ENCODE data around the gene GRWD1. TPM values are rescaled to one million over a fixed set of nuclear protein-coding genes. Genes with fewer than 3 reads are reported as not detected.
"Not testable (repeated sequence)": the region's sequence is repeated elsewhere in the genome, so short reads cannot be mapped to it uniquely, and the experiment has no call there.

GRWD1 gene
- total RNA-seq, 6 donors from 2014 or later = 10.5 to 44.1 (median 31.6) TPM

DNA sequence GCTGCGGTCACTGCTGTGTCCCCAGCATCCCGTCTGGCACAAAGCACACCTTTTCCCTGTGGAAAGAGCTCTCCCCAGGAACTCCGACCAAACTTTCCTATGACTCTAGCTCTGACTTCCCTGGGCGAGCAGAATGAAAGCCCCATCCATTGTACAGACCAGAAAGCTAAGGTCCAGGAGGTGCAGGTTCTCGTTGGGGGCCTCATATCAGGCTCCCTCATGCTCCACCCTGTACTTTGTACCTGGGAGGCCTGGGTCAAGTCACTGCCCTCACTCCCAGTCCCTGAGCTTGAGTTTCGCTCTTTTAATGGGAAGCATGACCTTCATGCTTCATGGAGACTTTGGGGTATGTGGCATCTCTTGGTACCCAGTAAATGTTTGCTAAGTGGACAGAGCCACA, 41.8 kb downstream of the GRWD1 start:
- TF ChIP-seq POLR2AphosphoS5 (IDR thresholded peaks at IDR 0.05) = no peak
- TF ChIP-seq POLR2A (IDR thresholded peaks at IDR 0.05) = no peak
- TF ChIP-seq EP300 (IDR thresholded peaks at IDR 0.05) = no peak
- TF ChIP-seq, protein P1, sequence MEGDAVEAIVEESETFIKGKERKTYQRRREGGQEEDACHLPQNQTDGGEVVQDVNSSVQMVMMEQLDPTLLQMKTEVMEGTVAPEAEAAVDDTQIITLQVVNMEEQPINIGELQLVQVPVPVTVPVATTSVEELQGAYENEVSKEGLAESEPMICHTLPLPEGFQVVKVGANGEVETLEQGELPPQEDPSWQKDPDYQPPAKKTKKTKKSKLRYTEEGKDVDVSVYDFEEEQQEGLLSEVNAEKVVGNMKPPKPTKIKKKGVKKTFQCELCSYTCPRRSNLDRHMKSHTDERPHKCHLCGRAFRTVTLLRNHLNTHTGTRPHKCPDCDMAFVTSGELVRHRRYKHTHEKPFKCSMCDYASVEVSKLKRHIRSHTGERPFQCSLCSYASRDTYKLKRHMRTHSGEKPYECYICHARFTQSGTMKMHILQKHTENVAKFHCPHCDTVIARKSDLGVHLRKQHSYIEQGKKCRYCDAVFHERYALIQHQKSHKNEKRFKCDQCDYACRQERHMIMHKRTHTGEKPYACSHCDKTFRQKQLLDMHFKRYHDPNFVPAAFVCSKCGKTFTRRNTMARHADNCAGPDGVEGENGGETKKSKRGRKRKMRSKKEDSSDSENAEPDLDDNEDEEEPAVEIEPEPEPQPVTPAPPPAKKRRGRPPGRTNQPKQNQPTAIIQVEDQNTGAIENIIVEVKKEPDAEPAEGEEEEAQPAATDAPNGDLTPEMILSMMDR (IDR thresholded peaks at IDR 0.05) = no peak
- Histone ChIP-seq H3K36me3 (no peaks in the 10 kb centered on the region), H3K4me3 (no peak overlapping the region), H3K27ac (no peak overlapping the region), H3K4me1 (peaks cover 13 to 43% (median 26%) of the 10 kb centered on the region in 4 donors), H3K27me3 (peaks cover 0 to 9% (median 0%) of the 10 kb centered on the region in 4 donors), H3K9me3 (no peaks in the 10 kb centered on the region)
- no peak for ATAC-seq (ENCODE audit: low FRiP score in 2 of 2)
- DNase-seq = no peak
- WGBS, 2 donors = 81 to 88% methylated on average over 6 of the region's 6 CpGs

DNA sequence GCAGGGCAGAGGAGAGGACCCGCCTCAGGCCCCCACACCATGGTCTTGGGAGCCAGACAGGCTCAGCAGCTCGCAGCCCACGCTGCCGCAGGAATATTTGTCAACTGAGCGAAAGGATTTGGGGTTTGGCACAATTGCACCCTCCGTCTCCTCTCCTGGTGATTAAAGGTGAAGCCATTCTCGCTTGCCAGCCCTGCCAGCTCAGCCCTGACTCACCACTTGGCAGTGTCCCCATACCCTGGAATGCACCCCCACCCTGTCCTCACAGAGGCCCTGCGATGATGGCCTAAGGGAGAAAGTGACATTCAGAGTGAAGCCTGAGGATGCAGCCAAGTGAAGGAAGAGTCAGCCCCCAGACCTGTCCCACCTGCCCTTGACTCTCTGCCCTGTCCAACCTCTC, 42.2 kb downstream of the GRWD1 start:
- no peaks in the 10 kb centered on the region for H3K36me3 ChIP-seq
- H3K9me3 ChIP-seq = no peaks in the 10 kb centered on the region
- H3K4me1 ChIP-seq = peaks cover 13 to 44% (median 28%) of the 10 kb centered on the region in 4 donors
- H3K4me3 ChIP-seq = no peak overlapping the region
- DNase-seq (peak in 1 of 2 donors; percentile 84), ATAC-seq (ENCODE audit: low FRiP score in 2 of 2) (peak in 1 of 2 donors; percentile 47)
- no peak for TF ChIP-seq EP300 (IDR thresholded peaks at IDR 0.05)
- peaks cover 0 to 9% (median 0%) of the 10 kb centered on the region in 4 donors for H3K27me3 ChIP-seq
- WGBS, 2 donors = 50 to 66% methylated on average over 2 to 8 of the region's 8 CpGs
- H3K27ac ChIP-seq = no peak overlapping the region

DNA sequence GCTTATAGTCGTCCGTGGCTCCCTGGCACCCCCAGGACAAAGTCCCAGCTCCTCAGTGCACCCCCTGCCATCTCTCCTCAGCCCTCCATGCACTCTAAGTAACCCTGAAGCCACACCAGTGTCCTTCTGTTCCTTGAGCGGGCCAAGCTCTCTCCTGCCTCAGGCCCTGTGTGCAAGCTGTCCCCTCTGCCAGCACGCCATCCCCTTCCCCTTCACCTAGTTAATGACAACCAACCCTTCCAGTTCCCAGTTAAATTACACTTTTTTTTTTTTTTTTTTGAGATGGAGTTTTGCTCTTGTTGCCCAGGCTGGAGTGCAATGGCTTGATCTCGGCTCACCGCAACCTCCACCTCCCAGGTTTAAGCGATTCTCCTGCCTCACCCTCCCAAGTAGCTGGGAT, 42.7 kb downstream of the GRWD1 start:
- not testable (repeated sequence) for ATAC-seq (ENCODE audit: low FRiP score in 2 of 2); H3K4me3 ChIP-seq; H3K36me3 ChIP-seq; H3K27me3 ChIP-seq; DNase-seq; H3K9me3 ChIP-seq; H3K27ac ChIP-seq
- H3K4me1 ChIP-seq = peaks cover 13 to 44% (median 28%) of the 10 kb centered on the region in 4 donors
- WGBS, 2 donors = 84 to 90% methylated on average over 7 of the region's 7 CpGs

DNA sequence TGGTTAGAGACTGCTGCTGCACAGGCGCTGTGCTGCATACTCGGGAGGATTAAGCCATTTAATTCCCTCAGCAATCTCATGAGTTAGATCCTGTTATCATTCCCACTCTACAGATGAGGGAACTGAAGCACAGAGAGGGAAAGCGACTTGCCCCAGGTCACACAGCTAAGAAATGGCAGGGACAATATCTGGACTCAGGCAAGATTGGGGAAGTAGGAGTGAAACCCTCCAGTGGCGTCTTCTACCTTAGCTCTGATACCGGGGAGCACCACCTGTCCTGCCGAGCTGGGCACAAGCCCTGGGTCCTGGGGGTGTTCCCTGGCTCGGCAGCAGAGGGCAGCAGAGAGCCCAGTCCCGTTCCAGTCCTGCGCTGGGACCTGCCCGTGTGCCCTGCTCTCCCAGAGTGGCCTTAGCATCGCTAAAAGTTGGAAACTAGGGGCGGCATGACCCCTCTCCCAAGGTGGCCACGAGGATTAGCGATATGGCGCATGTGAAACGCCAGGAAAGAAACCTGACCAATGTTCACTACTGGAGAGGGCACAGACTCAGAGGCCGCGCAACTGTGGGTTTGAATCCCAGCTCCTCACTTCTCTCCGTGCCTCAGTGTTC, 43.9 kb downstream of the GRWD1 start:
- TF ChIP-seq, protein P1 (IDR thresholded peaks at IDR 0.05) = peak; percentile 90 to 95 (median 92)
- TF ChIP-seq POLR2A (IDR thresholded peaks at IDR 0.05) = no peak
- peak in 1 of 2 donors; percentile 56 for ATAC-seq (ENCODE audit: low FRiP score in 2 of 2)

DNA sequence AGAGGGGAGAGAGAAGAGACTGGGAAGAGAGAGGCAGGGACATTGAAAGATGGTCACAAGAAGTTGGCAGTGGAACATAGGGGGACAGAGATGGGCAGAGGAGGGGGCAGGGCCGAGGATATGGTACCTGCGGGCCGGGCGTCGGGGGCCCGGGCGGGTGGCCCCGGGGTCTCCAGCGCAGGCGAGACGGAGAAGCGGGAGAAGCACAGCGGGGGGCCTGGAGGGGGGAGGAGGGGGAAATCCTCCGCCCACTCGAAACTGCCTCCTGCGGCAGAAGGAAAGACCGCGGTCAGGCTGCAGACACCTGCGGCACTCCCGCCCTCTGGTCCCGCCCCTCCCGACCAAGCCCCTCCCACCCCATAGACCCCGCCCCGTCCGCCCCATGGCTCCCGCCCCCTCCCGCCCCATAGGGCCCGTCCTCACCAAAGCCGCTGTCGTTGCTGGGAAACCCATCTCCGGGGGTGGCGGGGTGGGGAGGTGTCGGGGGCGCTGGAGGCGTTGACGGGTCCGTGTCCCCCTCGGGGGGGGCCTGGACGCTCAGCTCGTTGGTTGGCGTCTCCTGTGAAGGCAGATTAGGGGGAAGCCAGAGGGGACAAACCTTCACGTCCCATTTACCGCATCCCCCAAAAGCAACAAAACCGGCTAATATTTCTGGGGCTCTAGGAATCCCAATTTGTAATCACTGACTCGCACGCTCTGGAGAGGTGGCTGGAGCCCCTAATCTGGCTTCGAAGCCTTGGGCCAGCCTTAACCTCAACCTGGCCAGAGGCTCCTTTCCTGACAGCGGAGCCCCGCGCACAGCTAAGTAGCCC, 45.4 kb downstream of the GRWD1 start:
- ATAC-seq (ENCODE audit: low FRiP score in 2 of 2) = no peak
- peaks cover 24 to 58% (median 39%) of the 10 kb centered on the region in 4 donors for H3K4me1 ChIP-seq
- no peaks in the 10 kb centered on the region for H3K36me3 ChIP-seq
- TF ChIP-seq POLR2A (IDR thresholded peaks at IDR 0.05) (no peak), POLR2AphosphoS5 (IDR thresholded peaks at IDR 0.05) (no peak), EP300 (IDR thresholded peaks at IDR 0.05) (no peak)
- TF ChIP-seq, protein P1 (IDR thresholded peaks at IDR 0.05) = no peak
- H3K27me3 ChIP-seq = peaks cover 0 to 9% (median 0%) of the 10 kb centered on the region in 4 donors
- peak overlapping the region in 1 of 4 donors; percentile 2 for H3K4me3 ChIP-seq
- no peaks in the 10 kb centered on the region for H3K9me3 ChIP-seq
- WGBS, 2 donors = 10 to 21% methylated on average over 15 to 36 of the region's 50 CpGs
- peak overlapping the region in 1 of 4 donors; percentile 7 for H3K27ac ChIP-seq
- peak; percentile 48 to 83 for DNase-seq

More for the DNA sequence above, 43.9 kb downstream of the GRWD1 start:
- Histone ChIP-seq H3K4me1 (peaks cover 18 to 53% (median 36%) of the 10 kb centered on the region in 4 donors), H3K4me3 (no peak overlapping the region), H3K36me3 (no peaks in the 10 kb centered on the region), H3K27ac (no peak overlapping the region), H3K27me3 (peaks cover 0 to 9% (median 0%) of the 10 kb centered on the region in 4 donors), H3K9me3 (no peaks in the 10 kb centered on the region)
- DNase-seq = peak; percentile 85 to 93
- WGBS, 2 donors = 26 to 34% methylated on average over 15 to 16 of the region's 19 CpGs
